GM19043 (cell line): ENCODE data around the gene RPS8.
"Not testable (repeated sequence)": the region's sequence is repeated elsewhere in the genome, so short reads cannot be mapped to it uniquely, and the experiment has no call there.

Source experiments
- ATAC-seq: cut with Tn5 transposase; IDR thresholded peaks from one replicate; pipeline ENCODE4 v1.9.1; 2021; ENCODE audit warnings: low read depth; ENCODE audit not compliant: unreplicated experiment

Gene RPS8

DNA sequence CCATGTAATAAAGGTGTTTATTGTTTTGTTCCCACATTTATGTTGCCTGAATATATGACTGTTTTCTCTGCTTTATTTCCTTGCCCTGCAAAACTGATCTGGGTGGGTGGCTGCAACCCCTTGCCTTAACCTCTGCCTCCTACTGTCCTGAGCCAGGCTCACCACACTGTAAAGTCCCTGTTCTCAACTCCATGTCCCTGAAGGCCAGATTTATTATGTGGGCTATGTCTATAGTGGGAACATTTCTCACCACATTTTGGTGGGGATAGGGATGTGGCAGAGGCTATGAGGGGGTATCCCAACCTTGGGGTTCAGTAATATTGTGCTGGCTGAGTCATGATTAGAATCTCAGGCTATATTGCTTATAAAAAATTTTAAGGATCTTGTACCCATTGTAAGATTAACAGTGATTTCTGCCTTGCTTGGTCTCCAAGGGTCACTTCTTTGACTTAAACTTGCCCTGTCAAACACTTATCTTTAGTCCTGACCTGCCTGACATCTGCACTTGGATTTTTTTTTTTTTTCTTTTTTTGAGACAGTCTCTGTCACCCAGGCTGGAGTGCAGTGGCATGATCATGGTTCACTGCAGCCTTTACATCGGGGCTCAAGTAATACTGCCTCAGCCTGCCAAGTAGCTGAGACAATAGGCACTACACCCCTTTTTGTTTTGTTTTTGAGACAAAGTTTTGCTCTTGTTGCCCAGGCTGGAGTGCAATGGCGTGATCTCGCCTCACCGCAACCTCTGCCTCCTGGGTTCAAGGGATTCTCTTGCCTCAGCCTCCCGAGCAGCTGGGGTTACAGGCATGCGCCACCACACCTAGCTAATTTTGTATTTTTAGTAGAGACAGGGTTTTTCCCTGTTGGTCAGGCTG, 3.6 kb downstream of the RPS8 start:
- no peak for ATAC-seq

DNA sequence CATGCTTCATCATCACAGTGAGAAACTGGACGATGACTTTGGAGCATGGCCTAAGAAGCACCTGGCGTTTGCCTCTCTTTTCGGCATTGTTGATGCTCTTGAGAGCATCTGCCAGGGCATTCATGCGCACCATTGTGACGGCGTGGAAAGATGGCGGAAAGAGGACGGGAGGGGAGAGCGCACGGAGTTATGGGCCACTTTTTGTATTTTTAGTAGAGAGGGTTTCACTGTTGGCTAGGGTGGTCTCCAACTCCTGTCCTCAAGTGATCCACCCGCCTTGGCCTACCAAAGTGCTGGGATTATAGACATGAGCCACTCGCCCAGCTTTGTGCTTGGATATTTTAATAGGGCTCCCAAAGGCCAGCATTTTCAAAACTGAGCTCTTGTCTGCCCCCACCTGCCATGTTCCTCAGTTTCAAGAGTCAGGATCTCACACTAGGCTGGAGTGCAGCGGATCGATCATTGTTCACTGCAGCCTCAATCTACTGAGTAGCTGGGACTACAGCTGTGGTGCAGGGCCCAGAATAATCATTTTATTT, 5.3 kb downstream of the RPS8 start:
- ATAC-seq, result no peak

- ATAC-seq, result no peak
These were observed 8.4 kb downstream of the RPS8 start for GRCh38 chr1:44783697-44784093.

GRCh38 chr1:44784094-44785028, 9.0 kb downstream of the RPS8 start:
- ATAC-seq, result no peak

DNA sequence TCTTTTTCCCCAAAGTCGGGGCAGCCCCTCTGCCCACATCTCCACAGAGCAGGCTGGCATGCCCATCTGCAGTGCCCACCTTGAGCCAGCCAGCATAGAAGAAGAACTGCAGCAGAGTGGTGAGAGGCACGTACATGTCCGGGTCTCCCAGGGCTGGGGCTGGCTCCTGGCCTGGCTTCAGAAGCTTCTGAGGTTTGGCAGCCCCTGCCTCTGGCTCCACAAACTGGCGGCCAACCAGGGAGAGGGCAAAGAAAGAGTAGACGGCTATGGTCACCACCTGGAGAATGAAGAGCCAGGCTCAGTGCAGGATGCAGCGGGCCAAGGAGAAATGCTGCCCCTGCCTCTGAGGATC, 9.7 kb downstream of the RPS8 start:
- ATAC-seq, result no peak

DNA sequence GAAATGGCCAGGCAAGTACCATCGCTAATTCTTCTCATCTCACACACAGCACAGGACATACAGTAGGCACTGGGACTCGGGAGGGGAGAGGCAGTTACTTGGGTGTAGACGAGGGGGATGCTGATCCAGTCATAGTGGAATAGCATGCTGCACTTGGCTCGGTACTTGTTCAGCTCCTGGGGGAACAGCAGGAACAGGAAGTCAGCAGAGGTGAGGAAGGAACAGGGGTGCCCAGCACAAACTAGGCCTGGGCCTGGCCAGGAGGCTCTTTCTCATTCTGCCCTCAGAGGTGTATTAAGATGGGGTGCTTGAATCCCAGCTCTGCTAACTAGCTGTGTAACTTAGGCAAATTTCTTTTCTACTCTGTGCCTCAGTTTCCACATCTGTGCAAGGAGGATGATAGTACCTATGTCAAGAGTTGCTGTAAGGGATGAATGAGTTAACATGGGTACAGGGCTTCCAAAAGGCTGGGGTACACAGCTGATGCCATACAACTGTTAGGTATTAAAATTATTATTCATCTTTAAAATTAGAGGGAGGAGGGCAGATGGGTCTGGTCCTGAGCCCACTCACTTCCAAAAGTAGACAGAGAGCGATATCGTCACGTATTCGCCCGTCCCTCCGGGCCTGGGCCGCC, 10.3 kb downstream of the RPS8 start:
- no peak for ATAC-seq

DNA sequence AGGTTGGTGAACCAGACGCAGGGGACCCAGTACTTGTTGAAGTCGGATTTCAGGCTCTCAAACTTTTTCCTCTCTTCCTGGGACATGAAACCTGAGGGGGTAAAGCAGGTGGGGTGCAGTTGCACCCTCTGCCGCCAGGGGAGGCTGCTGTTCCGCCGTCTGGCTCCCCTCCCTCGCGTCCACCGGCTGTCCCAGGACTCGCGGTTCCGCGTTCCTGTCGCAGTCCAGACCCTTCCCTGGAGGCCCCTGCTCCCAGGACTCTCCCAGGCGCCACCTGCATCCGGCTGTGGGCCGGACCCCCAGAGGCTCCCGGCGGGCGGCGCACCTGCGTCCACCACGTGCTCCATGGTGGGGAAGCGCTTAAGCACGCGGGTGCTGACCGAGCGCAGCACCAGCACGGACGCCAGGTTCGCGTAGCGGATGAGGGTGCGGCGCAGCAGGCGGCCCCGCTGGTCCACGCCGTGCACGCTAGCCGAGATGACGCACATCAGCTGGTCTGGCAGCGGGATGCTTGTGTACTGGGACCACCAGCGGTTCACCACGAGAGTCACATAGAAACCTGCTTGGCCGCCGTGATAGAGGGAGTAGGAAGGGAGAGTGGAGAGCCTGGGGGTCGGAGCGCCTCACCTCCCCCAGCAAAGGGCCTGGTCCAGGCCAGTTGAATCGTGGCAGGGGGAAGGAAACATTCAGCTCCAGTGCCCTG, 10.9 kb downstream of the RPS8 start:
- ATAC-seq, result peak; percentile 53

DNA sequence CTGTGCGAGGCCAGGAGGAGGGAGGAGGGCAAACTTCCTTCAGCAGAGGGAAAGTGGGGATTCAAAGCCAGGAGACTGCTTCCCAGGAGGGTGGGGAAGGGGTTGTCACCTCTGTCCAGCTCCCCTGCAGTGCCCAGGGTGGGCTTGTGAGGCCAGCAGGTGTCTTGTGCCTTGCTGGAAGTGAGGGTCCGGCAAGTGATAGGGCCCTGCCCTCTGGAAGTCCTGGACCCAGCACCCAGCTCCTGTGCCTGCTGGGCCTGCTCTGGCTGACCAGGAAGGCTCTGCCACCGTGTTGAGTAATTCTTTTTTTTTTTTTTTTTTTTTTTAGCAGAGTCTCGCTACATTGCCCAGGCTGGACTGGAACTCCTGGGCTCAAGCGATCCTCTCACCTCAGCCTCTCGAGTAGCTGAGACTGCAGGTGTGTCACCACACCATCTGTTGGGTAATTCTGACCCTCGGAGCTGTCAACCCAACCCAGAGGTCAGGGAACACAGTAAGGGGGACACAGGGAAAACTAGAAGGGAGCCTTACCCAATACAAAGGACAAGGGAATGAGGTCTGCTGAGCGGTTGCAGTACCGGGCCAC, 11.6 kb downstream of the RPS8 start:
- ATAC-seq, result no peak

DNA sequence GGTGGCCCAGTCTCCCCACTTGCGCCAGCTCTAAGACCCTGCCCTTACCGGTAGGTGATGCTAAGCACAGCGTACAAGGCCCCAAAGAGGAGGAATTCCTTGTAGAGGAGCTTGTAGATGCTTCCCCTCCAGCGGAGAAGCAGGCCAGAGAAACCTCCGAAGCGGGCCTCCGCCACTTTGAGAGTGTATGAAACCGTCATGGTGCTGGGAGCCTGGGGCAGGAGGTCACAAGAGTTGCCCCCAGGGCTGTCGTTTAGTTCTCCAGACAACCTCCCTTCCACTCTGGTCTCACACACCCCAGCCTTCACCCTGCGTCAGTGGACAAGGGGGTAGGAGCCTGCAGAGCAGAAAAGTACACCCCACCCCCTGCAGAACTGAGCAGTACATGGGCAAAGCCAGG, 12.2 kb downstream of the RPS8 start:
- ATAC-seq, result no peak

DNA sequence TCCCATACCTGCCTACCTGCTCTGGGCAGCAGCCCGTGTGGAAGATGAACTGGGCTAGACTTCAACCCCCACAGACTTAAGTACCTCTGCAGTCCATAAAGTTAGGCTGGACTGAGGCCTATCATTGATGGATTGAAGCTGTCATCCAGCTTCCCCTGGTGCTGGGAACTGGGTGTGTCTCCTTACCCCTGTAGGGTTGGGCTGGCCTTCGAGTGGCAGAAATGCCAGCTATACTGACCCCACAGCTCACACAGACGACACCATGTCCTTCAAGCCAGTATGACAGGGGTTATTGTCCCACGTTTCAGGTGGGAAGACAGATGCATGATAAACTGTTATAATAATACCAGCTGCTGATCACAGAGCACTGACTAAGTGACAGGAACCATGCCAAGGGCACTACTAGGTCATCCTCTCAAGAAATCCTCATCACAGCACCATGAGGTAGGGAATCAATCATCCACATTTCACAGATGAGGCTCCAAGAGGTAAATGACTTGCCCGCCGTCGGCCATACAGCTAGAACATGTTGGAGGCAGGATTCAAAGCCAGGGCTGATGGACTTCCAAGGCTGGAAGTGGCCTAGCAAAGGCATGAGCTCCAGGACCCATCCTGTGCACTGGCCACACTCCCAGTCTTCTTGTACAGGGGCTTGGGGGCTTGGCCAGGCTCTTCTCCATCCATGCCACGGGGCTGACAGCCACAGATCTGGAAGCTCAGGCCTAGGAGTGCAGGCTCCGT, 12.9 kb downstream of the RPS8 start, which contains the start of gene BEST4:
TSS of gene BEST4 (minus strand) at position 51 of the 741 bp plus-strand sequence. CDS start 465 bp downstream, outside the sequence.
- ATAC-seq, result no peak

DNA sequence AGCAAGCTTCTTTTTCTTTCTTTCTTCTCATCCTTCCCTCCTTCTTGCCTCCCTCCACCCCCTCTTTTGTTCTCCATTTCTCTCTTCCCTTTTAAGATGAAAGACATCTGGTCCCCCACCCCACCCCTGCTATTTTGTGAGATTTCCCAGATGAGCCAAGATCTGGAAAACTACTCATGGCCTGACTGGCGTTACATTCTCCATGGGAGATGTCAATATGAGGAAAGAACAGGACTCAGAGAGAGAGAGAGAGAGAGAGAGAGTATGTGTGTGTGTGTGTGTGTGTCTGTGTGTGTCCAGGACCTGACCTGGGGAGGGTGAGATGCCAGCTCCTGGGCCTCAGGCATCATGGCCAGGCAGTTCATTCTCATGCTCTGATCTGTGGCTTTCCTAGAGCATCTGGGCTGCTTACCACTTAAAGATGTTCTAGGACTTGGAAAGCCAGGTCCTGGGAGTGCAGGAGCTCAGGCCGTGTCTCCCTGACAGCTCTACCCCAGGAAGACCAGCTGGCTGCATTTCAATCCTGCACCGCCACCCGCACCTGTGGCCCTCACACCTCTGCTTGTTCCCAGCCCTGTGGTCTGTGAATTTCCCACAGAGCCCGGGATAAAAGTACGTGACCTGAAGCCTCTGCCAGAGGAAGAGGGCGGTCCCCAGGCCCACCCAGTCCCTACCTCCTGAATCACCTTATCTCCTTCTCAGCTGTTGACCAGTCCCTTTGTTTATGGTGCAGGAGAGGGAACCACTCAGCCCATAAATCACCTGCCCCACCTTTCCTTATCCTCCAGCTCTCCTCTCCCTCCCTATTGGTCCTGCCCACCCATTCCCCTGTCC, 15.8 kb downstream of the RPS8 start:
- ATAC-seq, result no peak

DNA sequence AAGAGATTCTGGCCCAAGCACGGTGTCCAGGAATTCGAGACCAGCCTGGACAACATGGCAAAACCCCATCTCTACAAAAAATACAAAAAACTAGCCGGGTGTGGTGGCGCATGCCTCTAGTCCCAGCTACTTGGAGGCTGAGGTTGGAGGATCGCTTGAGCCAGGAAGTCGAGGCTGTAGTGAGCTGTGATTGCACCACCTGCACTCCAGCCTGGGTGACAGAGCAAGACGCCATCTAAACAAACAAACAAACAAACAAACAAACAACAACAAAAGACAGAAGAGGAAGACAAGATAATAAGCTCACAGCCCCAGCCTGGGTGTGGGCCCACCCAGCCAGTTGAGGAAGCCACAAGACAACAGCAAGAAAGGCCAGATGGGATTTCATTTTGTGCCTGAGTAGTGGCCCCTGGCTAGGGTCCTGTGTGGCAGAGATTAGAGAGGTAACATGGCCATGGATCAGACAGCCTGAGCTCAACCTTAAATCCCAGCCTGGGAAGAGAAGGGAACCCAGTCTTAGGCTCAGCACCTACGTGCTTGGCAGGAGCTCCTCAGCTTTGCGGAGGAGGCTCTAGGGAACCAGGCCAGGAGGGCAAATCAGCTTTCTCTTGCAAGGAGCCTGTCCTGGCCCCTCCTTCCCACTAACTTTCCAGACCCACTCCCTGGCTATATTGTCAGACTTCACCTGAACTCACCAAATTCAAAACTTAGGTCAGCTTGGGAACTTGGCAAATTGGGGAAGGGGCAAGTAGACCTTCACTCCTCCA, 17.6 kb downstream of the RPS8 start:
- ATAC-seq, result no peak

DNA sequence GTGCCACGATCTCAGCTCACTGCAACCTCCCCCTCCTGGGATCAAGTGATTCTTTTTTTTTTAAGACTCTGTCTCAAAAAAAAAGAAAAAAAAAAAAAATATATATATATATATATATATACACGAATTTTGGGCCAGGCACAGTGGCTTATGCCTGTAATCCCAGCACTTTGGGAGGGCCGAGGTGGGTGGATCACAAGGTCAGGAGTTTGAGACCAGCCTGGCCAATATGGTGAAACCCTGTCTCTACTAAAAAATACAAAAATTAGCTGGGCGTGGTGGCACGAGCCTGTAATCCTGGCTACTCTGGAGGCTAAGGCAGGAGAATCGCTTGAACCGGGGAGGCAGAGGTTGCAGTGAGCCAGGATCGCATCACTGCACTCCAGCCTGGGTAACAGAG, 22.5 kb downstream of the RPS8 start:
- ATAC-seq, result not testable (repeated sequence)

DNA sequence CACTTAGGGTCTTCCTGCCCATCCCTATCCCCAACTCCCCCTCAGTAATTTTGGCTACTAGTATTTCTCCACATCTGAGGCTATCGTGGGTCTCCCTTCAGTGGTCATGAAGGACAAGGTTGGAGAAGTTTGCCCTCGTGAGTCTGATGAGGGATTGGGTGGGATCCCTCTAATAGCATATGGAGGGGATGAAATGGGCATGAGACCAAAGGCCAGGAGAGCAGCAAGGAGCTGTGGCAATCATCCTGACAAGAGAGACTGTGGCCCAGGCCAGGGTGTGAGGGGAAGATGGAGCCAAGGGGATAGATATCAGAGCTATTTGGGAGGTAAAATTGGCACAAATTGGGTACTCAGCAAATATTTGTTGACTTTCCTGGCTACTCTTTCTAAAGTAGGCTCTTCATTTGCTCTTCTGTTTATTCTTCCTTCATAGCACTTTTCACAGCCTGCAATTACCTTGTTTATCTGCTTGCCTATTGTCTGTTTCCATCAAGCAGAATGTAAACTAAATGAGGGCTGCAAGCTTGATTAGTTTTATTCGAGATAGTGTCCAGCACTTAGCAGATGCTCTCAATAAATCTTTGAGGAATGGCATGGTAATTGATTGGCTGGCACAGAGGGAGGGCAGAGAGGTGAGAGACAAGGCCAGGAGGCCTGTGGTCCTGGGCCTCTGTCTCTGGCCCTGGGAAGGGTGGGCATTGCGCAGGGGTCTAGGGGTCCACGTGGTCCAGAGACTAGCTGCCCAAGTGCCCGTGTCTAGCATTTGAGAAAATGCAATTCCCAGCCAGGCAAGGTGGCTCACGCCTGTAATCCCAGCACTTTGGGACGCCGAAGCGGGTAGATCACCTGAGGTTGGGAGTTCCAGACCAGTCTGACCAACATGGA, 23.4 kb downstream of the RPS8 start:
- ATAC-seq, result no peak

- peak; percentile 83 for ATAC-seq
These were observed 24.6 kb downstream of the RPS8 start, which contains the start of gene PLK3 for GRCh38 chr1:44799770-44800584. PLK3 (plus strand) TSS chr1:44800377; CDS start chr1:44800464, 87 bp downstream.
